HepG2 (cell line): ENCODE measurements around the gene EPG5. TPM values are rescaled to one million over a fixed set of nuclear protein-coding genes. Genes with fewer than 3 reads are reported as not detected.

Experiments used
- ATAC-seq: fragments of 200-7000 bp; cut with Tn5 transposase; 3 replicates; pipeline ENCODE4 v1.9.1; 2020; ENCODE audit warnings: mild to moderate bottlenecking, moderate library complexity
- BruUV-seq: library from RNA; stranded (reverse); fragments of 400-500 nt; replicated peaks from 2 replicates; lab custom pipeline; 2021; lab: Mats Ljungman, UMichigan
- CTCF ChIA-PET: fragments of 300-600 bp; formaldehyde crosslinking; extraction: SDS; loops from one replicate; lab custom pipeline; 2021; ENCODE audit warnings: low total read pairs, inconsistent platforms, low intra/inter-chr PET ratio; lab: Yijun Ruan, JAX
- POLR2A ChIA-PET: fragments of 350-600 bp; sonication (Branson Sonifier 250); formaldehyde crosslinking; loops from one replicate; lab custom pipeline; 2020; ENCODE audit warnings: antibody characterized with exemption, inconsistent platforms; lab: Yijun Ruan, JAX
- DNase-seq: peaks from one replicate; pipeline ENCODE4 v3.0.0-alpha.2; 2015; ENCODE audit warnings: low spot score
- FAIRE-seq: peaks from 3 replicates; lab custom pipeline; 2011; peaks lifted over from hg19 to GRCh38; lab: Jason Lieb, UNC
- H2AFZ ChIP-seq: one replicate; pipeline ENCODE4 v1.6.1; 2011; ENCODE audit warnings: low read length, inconsistent platforms
- H3K27ac ChIP-seq: fragments of 300-600 bp; 3 replicates; pipeline ENCODE4 v1.8.0; 2011; ENCODE audit warnings: mixed run types, mild to moderate bottlenecking, mixed read lengths, low read length, inconsistent platforms; ENCODE audit not compliant: insufficient read depth; ENCODE audit errors: extremely low read length
- H3K27me3 ChIP-seq, 2 experiments: fragments of 200-600 bp in 1 of 2; 2 replicates in 1 of 2; 3 replicates in 1 of 2; pipeline versions ENCODE4 v1.6.0 to v1.8.0; 2011; ENCODE audit warnings: low read length in 2 of 2, mild to moderate bottlenecking in 2 of 2, moderate library complexity in 2 of 2, inconsistent platforms in 1 of 2; ENCODE audit not compliant: insufficient read depth in 2 of 2, control insufficient read depth in 1 of 2
- H3K36me3 ChIP-seq, 2 experiments: fragments of 200-600 bp in 1 of 2; replicated peaks in 1 of 2; 2 replicates in 1 of 2; 3 replicates in 1 of 2; pipeline versions ENCODE4 v1.5.1 to v1.8.0; 2011; ENCODE audit warnings: low read length in 2 of 2, inconsistent platforms in 1 of 2; ENCODE audit not compliant: insufficient read depth in 2 of 2, control insufficient read depth in 1 of 2
- H3K4me1 ChIP-seq: 2 replicates; pipeline ENCODE4 v1.5.1; 2012; ENCODE audit warnings: low read length, inconsistent platforms; ENCODE audit not compliant: insufficient read depth
- H3K4me2 ChIP-seq: 2 replicates; pipeline ENCODE4 v1.6.0; 2011; ENCODE audit warnings: low read depth, low read length, inconsistent platforms
- H3K4me3 ChIP-seq, 3 experiments: fragments of 200-600 bp in 1 of 3; sonication (generic), shearing (Covaris generic) in 1 of 3; replicated peaks in 1 of 3; 2 replicates each; pipeline ENCODE4 v1.5.1; 2011 to 2016; ENCODE audit warnings: low read length in 3 of 3, inconsistent platforms in 2 of 3, low read depth in 2 of 3, mild to moderate bottlenecking in 2 of 3, control low read depth in 1 of 3, mixed read lengths in 1 of 3; ENCODE audit not compliant: insufficient read depth in 1 of 3
- H3K79me2 ChIP-seq: one replicate; pipeline ENCODE4 v1.6.1; 2011; ENCODE audit warnings: low read length, inconsistent platforms; ENCODE audit not compliant: insufficient read depth
- H3K9ac ChIP-seq: 2 replicates; pipeline ENCODE4 v1.6.0; 2011; ENCODE audit warnings: mild to moderate bottlenecking, low read depth, low read length, inconsistent platforms; ENCODE audit not compliant: insufficient read depth
- H3K9me3 ChIP-seq: 2 replicates; pipeline ENCODE4 v1.5.1; 2012; ENCODE audit warnings: mild to moderate bottlenecking, low read length
- H4K20me1 ChIP-seq: 2 replicates; pipeline ENCODE4 v1.6.0; 2011; ENCODE audit warnings: inconsistent platforms, mild to moderate bottlenecking, low read length, moderate library complexity; ENCODE audit not compliant: insufficient read depth
- ARID5B ChIP-seq: IDR thresholded peaks from 2 replicates; pipeline ENCODE4 v1.4.0; 2020; ENCODE audit warnings: mild to moderate bottlenecking, missing genetic modification reagents
- CEBPG ChIP-seq: IDR thresholded peaks from 2 replicates; pipeline ENCODE4 v1.6.1; 2016
- FOXA3 ChIP-seq: IDR thresholded peaks from 2 replicates; pipeline ENCODE4 v1.6.1; 2016; ENCODE audit warnings: missing genetic modification reagents, missing compliant biosample characterization
- IRX3 ChIP-seq: sonication (generic); formaldehyde crosslinking; IDR thresholded peaks from 2 replicates; pipeline ENCODE4 v1.8.1; 2023; ENCODE audit warnings: mild to moderate bottlenecking, low read depth, missing genetic modification reagents, borderline replicate concordance
- KDM2A ChIP-seq: sonication (generic); formaldehyde crosslinking; IDR thresholded peaks from 2 replicates; pipeline ENCODE4 v1.4.0; 2020; ENCODE audit warnings: low read depth, missing genetic modification reagents, borderline replicate concordance
- MLLT10 ChIP-seq: sonication (generic); formaldehyde crosslinking; IDR thresholded peaks from 2 replicates; pipeline ENCODE4 v1.4.0; 2020; ENCODE audit warnings: missing genetic modification reagents
- PHF8 ChIP-seq: sonication (generic); formaldehyde crosslinking; IDR thresholded peaks from 2 replicates; pipeline ENCODE4 v1.5.0; 2020; ENCODE audit warnings: missing genetic modification reagents
- SAP130 ChIP-seq: IDR thresholded peaks from 2 replicates; pipeline ENCODE4 v1.6.1; 2016; ENCODE audit warnings: low read depth
- SCMH1 ChIP-seq: sonication (generic); formaldehyde crosslinking; IDR thresholded peaks from 2 replicates; pipeline ENCODE4 v1.9.0; 2021; ENCODE audit warnings: missing genetic modification reagents, mild to moderate bottlenecking, borderline replicate concordance
- SETDB1 ChIP-seq: sonication (generic); formaldehyde crosslinking; IDR thresholded peaks from 2 replicates; pipeline ENCODE4 v1.5.1; 2020; ENCODE audit warnings: missing genetic modification reagents, mild to moderate bottlenecking, borderline replicate concordance
- TBX2 ChIP-seq: sonication (generic); formaldehyde crosslinking; IDR thresholded peaks from 2 replicates; pipeline ENCODE4 v1.5.0; 2020; ENCODE audit warnings: missing genetic modification reagents, mild to moderate bottlenecking, borderline replicate concordance
- TBX3 ChIP-seq: fragments of 450-650 bp; IDR thresholded peaks from 2 replicates; pipeline ENCODE4 v1.6.1; 2017; ENCODE audit warnings: antibody characterized with exemption, mild to moderate bottlenecking, inconsistent platforms, borderline replicate concordance
- ZBTB14 ChIP-seq: sonication (generic); formaldehyde crosslinking; IDR thresholded peaks from 2 replicates; pipeline ENCODE4 v1.4.0; 2020; ENCODE audit warnings: missing genetic modification reagents
- ZBTB42 ChIP-seq: sonication (generic); formaldehyde crosslinking; IDR thresholded peaks from 2 replicates; pipeline ENCODE4 v1.5.0; 2020; ENCODE audit warnings: mild to moderate bottlenecking, missing genetic modification reagents
- ZNF543 ChIP-seq: sonication (generic); formaldehyde crosslinking; IDR thresholded peaks from 2 replicates; pipeline ENCODE4 v1.4.0; 2020; ENCODE audit warnings: mild to moderate bottlenecking, missing genetic modification reagents
- ZNF552 ChIP-seq: sonication (generic); formaldehyde crosslinking; IDR thresholded peaks from 2 replicates; pipeline ENCODE4 v1.9.0; 2022; ENCODE audit warnings: missing genetic modification reagents, mild to moderate bottlenecking, borderline replicate concordance
- WGBS: methylation state at CpG from one replicate; pipeline ENCODE4 v1.1.6; 2017; ENCODE audit warnings: low lambda C conversion rate; 5-methylcytosine and 5-hydroxymethylcytosine counted together
- in situ Hi-C: cut with HindIII; loops from 2 replicates; pipeline ENCODE4 v1.10.0; 2017; ENCODE audit warnings: low pct_unique_long_range_greater_than_20kb; ENCODE audit not compliant: extremely low pct_ligation_motif_present
- intact Hi-C: fragments of 100-400 bp; cut with micrococcal nuclease; formaldehyde crosslinking; loops from one replicate; pipeline ENCODE4 v1.10.0; 2022; ENCODE audit not compliant: unreplicated experiment
- polyA plus RNA-seq, 8 experiments: library from polyadenylated mRNA; depleted of rRNA in 3 of 8; stranded (reverse) in 7 of 8; unstranded in 1 of 8; fragments of >200 nt; fragmentation: Illumina TruSeq in 4 of 8; extraction: Trizol in 4 of 8; gene quantifications; 2 replicates each; pipeline versions ENCODE4 v1.2.1 to v1.2.3, GENCODE V29; 2011 to 2016; ENCODE audit warnings: low read depth in 4 of 8, missing spikeins in 1 of 8, mixed read lengths in 1 of 8; ENCODE audit not compliant: insufficient read depth in 1 of 8
- total RNA-seq, 5 experiments: library from RNA; depleted of rRNA; stranded (reverse); fragments of >200 nt; fragmentation: Illumina TruSeq; extraction: Trizol; gene quantifications; 2 replicates each; pipeline ENCODE4 v1.2.3, GENCODE V29; 2016; ENCODE audit warnings: low read depth in 1 of 5

The EPG5 gene
- total and polyA plus RNA-seq, 2 of the 13 experiments (the other 11 are each of a cell fraction or from before 2014, with no cell fraction given), result 6.7 to 9.3 TPM

- no peak for TF ChIP-seq SAP130 (CRISPR knock-in tag)
- no peak for TF ChIP-seq SETDB1 (CRISPR knock-in tag)
- no peak for TF ChIP-seq ZBTB14 (CRISPR knock-in tag)
- TF ChIP-seq FOXA3 (CRISPR knock-in tag), result no peak
- no peak for TF ChIP-seq CEBPG
- TF ChIP-seq ZNF543, result no peak
- no peak for TF ChIP-seq TBX3
- no peak for TF ChIP-seq KDM2A (CRISPR knock-in tag)
- TF ChIP-seq MLLT10 (CRISPR knock-in tag), result no peak
- no peak for TF ChIP-seq ZBTB42 (CRISPR knock-in tag)
- TF ChIP-seq TBX2 (CRISPR knock-in tag), result no peak
- no peak for TF ChIP-seq IRX3 (CRISPR knock-in tag)
- TF ChIP-seq ZNF552, result no peak
- TF ChIP-seq SCMH1 (CRISPR knock-in tag), result no peak
- TF ChIP-seq PHF8 (CRISPR knock-in tag), result no peak
- TF ChIP-seq ARID5B (CRISPR knock-in tag), result no peak
- Histone ChIP-seq H3K36me3 (no peaks in the 10 kb centered on the region), H3K27me3 (peaks cover 1 to 3% of the 10 kb centered on the region in 2 experiments; a peak in 2 of 5 replicates), H3K9me3 (no peaks in the 10 kb centered on the region), H3K9ac (no peak overlapping the region), H4K20me1 (no peaks in the 10 kb centered on the region), H2AFZ (no peak overlapping the region), H3K4me3 (no peak overlapping the region), H3K4me2 (no peak overlapping the region), H3K4me1 (peaks cover 22% of the 10 kb centered on the region), H3K79me2 (no peaks in the 10 kb centered on the region), H3K27ac (no peak overlapping the region)
- POLR2A ChIA-PET, result no interaction called here
- intact Hi-C loops (loop anchor here (5.0 kb wide), 1 partner anchor 116 kb away; the partner anchor contains the start of gene SLC14A1), in situ Hi-C loops (loop anchor here (5.0 to 10.0 kb wide), 2 partner anchors 71 to 174 kb away; no protein-coding TSS in a partner anchor)
- DNase-seq (no peak), ATAC-seq (no peak), FAIRE-seq (no peak)
- BruUV-seq, result no TSS peak
- CTCF ChIA-PET, result no interaction called here
- WGBS, result 76% methylated on average over 13 of the region's 53 CpGs
Measured at GRCh38 chr18:45838302-45839070, 128.6 kb downstream of the EPG5 start.
